HG03460 (cell line): ENCODE results near the gene MACROD2.

Experiments
- ATAC-seq: cut with Tn5 transposase; IDR thresholded peaks from one replicate; pipeline ENCODE4 v1.9.1; 2021; ENCODE audit not compliant: unreplicated experiment

Gene MACROD2

DNA sequence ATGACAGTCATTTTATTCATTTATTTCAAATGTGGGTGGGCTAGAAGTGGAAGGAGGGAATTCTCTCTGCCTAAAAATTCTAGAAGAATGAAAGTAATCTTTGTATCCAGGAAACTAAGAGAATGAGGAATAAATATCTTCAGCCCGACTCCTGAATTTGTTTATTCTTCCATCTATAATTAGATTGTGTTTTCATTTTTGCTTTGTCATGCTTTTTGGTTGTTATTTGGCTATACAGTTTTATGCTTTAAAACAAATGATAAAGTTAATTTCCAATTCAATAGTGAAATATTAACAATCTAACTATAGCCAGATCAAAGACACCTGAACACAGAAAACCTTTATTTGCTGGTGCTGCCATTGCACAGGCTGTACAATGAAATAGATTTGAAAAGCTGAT, 2056.7 kb downstream of the MACROD2 start:
- no peak for ATAC-seq

DNA sequence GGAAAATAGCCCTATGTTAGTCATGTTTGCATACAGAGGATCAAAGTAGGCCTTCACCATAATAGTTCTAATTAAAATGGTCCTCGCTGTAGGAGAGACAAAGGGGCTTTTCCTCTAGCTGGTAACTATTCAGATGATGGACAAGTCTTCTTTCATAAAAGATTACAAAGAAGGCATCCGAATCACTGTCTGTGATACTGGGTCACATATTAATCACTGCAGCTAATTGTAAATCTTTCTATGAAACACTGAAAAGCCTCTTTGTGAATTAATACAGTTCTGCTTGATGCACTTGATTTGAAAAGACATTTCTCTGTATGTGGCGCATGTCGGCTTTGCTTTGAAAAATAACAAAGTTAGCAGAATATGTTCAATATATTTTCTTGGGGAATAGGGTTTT, 2057.1 kb downstream of the MACROD2 start:
- no peak for ATAC-seq

DNA sequence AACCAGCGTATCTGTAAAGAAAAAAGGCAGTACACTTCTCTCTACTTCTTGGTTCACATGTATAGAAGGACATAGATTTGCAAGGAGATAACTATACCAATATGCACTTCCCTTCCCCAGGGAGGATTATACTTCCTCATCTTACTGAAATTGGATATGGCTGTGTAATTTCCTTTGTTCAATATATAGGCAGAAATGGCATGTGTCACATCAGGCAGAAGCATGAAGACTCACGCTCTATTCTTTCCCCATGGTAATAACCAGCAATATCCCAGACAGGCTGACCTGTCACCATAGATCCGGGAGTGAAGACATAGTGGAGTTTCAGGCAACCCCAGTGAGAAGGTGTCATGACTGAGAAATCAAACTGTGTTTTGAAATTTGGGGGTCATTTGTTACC, 2059.7 kb downstream of the MACROD2 start:
- ATAC-seq: no peak

DNA sequence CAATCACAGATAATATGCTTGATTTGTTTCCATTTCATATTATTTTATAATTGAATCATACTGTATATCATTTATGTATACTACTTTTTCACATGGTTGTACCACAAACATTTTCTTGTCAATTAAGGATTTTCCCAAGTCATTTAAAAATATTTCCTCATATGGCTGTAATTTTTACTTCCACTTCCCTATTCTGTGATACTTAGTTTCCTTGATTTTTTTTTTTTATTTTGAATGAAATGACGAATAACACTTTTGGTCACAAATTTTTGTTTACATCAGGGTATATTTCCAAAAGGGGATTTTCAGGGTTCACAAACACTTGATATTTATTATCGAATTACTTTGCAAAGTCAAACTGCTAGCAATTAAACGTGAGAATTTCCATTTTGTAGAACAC, 2062.3 kb downstream of the MACROD2 start:
- ATAC-seq: no peak

DNA sequence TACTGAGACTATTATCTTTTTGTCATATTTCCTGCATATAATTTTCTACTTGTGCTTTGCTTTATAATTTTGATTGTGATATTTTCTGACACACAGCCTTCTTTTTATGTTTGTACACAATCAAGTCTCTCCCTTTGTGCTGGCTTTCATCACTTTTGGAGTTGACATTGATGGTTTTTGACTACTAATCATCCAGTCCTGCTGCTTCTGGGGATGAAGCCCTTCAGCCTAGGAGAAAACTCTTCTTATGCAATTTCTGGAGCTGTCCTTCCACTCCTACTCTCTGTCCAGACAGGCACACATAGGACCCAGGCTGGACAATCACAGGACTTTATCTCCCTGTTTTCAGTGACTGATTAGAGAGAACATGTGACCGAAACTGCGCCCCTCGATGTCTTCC, 2063.0 kb downstream of the MACROD2 start:
- ATAC-seq: no peak

DNA sequence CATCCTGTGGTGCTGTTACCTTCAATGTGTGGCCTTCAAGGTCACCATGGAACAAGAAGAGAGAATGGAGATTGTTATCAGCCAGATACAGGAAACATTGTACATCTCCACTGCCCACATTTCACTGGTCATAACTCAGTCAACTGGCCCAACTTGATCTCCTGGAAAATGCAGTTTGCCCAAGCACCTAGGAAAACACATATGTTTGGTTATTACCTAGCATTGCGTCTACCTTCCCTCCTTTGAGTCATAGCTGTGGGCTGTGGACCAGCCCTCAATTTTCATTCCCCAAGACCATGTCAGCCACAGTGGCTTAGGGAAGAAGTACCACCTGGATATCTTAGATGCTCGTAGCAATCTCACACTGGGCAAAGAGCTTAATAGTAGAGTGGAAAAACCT, 2064.5 kb downstream of the MACROD2 start:
- no peak for ATAC-seq

DNA sequence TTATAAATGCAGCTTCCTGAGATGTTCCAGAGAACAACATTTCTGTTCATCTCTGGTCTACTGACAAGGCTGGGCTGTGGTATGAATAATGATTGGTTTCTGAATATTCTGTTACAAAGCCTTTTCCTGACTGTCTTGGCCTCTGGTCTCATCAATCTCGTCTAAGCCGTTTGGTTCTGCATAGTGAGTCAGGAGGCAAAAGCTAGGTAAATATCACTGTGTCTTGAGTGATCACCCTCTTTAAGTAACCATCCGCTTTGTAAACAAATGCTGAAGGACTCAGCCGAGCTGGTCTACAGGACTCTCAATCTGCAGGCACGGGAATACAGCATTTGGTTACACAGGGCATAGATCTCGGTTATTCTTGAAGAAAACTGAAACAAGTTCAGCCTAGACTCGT, 2066.0 kb downstream of the MACROD2 start:
- no peak for ATAC-seq

DNA sequence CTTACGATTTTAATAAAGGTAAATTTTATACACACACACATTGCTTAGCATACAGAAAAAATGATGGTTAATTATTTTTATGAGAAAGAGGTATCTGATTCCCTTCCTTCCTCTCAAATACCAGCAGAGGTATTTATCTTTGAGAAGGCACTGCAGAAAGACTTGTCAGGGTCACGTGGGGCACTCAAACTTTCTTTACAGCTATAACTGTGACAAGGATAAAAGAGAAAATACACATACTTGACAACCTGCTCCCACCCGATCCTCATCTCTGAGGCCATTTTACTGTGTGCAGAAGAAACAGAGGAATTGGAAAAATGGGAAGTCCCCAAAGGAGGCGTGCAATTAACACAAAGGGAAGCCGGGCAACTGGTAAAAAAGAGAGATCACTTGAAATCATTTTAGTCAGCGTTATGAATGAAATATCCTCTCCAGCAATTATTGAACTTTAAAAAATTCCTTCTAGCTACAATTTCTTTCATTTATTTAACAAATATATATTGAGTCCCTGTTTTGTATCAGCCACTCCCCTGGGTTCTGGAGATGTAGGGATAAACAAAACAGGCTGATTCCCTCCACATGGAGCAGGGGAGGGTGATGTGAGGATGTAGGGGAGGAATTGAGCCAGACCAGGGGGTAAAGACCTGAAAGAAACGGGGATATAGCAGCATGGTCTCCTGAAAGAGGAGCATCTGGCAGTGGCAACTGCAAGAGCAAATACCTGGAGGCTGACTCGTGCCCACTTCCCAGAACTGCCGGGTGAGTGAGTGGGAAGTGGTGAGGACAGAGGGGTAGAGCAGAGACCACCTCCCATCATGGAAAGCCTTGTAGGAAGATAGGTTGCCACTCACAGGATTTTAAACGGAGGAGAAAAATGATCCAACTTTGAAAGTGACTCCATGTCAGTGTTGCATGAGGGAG, 2067.6 kb downstream of the MACROD2 start:
- no peak for ATAC-seq

DNA sequence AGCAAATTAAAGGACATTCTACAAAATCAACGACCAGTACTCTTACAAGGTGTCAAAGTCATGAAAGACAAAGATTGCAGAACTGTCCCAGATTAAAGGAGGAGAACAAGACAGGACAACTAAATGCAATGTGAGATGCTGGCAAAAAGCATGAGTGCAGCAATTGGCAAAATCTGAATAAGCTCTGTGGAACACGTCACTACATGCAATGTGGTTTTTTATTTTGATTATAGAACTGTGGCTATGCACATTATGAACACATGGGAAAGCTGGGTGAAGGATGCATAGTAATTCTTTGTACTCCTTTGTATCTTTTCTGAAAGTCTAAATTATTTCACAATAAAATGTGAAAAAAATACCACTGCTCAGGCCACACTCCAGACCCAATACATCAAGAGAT, 2068.6 kb downstream of the MACROD2 start:
- ATAC-seq: no peak

DNA sequence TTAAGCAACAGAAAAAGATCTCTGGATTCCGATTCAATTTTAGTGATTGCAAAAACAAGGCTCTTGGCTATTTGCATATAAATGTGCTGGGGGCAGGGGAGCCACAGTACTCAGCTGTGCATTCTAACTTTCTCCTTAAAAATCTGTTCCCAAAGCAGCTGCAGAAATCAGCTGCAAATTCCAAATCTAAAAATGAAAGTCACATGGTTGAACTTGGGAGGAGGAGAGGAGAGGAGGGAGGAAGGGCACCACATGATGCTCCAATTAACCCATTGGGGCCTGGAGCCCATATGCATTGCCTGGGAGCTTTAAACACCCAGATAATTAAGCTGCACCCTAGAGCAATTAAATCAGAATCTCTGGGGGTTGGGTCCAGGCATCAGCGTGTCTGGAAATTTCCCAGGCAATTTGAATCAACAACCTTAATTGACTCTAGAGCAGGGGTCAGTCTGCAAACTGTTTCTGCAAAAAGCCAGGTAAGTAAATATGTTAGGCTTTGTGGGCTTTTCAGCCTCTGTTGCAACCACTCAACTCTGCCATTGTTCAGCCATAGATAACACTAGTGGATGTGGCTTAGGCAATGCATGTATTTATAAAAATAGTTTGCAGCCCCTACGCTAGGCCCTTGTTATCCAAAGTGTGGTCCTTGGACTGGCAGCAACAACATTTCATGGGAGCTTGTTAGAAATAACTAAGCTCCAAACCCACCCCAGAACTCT, 2069.8 kb downstream of the MACROD2 start:
- ATAC-seq: no peak

DNA sequence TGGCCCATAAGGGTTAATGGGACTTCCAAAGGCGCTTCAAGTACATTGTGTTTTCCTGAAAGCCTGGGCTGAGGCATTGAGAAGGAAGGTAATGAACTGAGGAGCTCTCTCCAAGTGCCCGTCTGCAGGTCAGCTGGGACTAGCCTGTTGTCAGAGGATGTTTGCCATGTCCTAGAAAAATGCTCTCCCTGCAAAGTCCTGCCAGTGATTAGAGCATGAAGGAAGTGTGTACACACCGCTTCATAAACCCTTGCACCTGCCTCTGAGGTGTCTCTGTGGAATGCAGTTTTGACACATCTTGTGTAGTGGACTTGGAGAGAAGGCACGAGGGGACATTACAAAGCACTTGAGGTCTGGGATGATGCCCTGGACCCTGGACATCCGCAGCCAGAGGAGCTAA, 2071.3 kb downstream of the MACROD2 start:
- no peak for ATAC-seq

DNA sequence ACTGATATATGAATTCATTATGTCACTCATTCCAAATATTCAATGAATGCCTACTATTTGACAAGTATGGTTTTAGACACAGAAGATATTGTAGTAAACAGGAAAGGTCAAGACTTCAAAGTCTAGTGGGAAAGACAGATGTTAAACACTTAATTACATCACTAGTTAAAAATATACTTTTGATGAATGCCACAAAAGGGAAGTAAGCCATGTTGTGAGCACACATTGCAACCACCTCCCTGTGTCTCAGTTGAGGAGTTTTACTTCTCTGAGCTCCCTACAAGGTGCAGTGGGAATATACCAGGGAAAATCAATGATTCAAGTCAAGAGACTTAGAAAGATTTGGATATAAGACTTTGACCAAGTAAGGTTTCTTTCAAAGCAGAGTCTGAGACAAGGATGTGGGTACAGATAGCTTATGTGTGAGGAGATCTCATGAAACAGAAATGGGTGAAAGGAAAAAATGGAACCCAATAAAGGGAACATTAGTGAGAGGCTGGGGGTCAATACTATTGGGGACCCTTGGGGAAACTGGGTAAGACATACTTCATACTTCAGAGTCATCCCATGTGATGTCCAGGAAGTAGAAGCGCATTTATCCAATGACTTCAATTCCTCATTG, 2074.2 kb downstream of the MACROD2 start:
- peak; percentile 93 for ATAC-seq

DNA sequence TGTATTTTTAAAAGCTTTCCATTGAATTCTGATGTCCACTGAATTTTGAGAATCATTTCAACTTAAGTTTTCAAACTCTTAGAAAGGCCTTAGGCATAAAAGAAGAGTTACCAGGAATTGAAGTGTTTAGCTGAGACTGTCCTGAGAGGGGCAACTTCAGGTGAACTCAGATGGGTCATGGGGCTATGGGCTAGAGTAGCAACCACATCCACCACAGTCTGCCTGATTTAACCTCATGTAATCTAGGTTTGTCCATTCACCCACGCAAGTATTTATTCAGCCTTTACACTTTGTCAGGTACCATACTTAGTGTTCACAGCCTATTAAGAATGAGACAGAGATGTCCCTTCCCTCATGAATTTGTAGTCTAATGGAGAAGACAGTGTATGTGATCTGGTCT, 2076.9 kb downstream of the MACROD2 start:
- ATAC-seq: no peak

DNA sequence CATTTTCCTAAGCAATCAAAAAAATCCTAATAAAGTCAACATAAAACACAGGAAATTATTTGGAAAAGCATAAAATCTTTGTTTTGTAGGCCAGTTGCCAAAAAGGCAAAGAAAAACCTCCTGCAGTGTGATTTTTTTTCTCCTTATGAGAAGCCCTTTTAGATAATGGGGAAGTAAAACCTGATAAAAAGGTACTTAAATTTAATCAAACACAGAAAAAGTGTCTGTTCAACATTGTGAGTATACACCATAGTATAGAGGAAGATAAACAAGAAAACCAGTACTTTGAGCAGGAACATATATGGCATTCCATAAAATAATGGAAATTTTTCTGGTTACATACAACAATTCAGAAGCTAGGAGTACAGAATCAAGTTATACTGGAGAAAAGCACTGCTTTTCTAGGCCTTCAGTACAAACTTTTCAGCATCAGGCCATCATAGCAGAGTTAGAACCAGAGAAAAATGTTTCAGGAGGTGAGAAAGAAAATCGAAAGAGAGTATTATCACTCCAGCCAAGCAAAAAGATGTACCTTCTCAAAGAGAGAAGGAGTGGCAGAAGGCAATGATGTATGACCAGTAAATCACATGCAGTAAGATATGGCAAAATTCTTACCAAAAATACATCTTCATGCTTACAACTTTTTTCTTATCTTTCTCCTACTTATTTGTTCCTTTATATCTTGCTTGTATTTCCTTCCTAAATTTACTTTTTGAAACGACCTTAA, 2083.0 kb downstream of the MACROD2 start:
- ATAC-seq: no peak

DNA sequence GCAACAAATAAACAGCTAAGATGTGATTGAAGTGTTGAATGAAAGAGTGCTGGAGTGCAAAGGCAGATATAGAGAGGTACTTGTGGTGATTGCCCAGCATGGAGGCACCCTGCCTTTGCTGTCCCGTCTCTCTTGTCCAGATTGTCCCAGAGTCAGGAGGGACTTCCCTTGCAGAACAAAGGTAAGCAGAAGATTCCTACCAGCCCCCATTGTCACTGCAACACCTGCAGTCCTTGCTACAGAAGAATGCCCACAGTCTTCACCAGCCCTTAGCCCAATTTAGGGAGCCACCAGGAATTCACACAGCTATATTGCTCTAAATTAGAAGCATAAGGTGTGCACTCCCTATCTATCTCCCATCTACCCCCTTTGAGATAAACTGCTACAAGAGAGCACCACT, 2086.1 kb downstream of the MACROD2 start:
- no peak for ATAC-seq

DNA sequence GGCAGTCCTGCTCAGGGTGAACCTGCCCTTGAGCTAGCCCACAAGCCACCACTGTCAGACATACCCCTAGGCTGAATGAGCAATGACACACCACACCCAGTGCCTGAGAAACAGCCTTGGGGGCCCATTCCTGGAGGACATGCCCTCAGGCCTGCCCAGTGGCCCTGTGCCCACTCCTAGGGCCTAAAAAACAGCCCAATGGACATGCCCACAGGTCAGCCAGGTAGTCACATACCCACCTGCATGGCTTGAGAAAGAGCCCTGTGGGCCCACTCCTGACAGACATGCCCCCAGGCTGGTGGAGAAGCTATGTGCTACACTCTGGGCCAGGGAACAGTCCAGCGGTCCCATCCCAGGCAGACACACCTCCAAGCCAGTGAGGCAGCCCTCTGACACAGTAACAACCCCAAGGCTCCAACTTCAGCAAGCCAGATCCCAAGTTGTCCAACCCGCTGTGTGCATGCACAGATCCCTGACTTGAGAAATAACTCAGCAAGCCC, 2086.8 kb downstream of the MACROD2 start:
- no peak for ATAC-seq

DNA sequence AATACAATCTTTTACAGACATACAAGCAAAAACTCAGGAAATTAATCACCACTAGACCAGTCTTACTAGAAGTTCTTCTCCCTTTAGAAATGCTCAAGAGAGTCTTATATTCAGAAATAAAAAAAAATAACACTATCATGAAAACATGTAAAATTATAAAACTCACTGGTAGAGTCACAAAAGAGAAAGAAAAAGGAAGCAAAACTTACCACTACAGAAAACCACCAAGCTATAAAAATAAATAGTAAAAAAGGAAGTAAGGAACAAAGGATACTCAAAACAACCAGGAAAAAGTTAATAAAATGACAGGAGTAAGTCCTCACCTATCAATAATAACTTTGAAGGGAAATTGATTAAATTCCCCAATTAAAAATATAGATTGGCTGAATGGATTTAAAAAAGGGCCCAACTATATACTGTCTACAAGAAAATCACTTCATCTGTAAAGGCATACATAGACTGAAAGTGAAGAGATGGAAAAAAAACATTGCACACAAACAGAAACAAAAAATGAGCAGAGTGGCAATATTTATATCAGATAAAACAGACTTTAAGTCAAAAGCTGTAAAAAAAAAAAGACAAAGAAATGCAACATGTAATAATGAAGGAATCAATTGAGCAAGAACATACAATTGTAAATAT, 2088.4 kb downstream of the MACROD2 start:
- no peak for ATAC-seq

DNA sequence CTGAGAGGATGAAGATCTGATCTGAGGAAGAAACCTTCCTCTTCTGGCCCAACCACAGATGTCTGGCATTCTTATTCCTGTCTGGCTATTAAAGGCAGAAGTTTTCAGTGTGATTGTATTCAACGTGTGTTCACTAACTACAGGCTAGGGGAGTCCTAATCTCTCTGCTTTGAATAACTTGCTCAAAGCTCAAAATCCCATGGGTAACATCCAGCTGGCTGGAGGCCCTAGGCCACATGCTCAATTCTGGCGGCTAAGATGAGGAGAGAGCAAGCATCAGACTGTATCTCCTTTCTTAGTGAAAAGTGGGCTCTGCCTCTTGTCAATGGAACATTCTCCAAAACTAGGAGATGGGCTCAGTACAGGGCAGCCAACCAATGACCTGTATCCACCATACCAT, 2099.9 kb downstream of the MACROD2 start:
- ATAC-seq: no peak

DNA sequence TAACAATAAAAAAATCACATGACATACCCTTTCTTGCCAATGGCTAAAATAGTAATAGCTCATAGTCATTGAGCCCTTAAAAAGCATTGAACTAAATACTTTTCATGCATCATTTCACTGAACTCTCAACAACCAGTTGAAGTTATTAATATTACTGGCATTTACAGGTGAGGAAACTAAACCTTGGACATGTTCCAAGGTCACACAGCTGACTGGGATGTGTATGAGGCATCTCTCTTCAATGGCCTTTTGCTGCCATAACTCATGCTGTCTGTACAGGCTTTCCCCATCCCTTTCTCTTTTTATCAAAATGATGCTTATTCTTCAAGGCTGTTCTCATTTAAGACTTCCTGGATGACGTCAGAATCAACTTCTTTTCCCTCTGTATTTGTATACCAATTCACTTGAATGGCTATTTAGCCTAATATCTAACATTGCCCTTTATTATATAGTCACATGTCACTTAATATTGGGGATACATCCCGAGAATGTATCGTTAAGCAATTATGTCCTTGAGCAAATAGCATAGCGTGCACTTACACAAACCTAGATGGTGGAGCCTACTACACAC, 2101.5 kb downstream of the MACROD2 start:
- no peak for ATAC-seq

DNA sequence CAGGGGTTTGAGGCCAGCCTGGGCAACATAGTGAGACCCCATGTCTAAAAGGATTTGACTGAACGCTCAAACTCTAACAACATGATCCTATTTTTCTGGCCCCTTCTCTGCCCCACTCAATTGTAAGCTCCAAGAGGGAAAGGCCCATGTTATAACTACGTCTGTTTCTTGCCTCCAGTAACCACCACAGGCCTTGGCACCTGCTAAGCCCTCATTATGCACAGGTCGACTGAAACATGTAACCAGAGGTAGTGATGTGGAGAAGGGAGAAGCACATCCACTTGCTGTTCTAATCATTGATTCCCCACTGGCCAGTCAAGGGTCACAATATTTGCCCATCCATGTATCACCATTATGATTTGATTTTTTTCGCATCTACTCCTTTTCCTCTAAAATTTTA, 2102.5 kb downstream of the MACROD2 start:
- ATAC-seq: no peak
